Activated naive CD4-positive, alpha-beta T cell treated with anti-CD3 and anti-CD28 coated beads, Interleukin-2, amount 10 ng/mL, durations not matched to agents 7 days and 5 days (primary cell): ENCODE results near the gene EMC1.
"Not testable (repeated sequence)": the region's sequence is repeated elsewhere in the genome, so short reads cannot be mapped to it uniquely, and the experiment has no call there.

Experiments used
- CTCF ChIA-PET: fragments of 350-600 bp; sonication (Branson Sonifier 250); formaldehyde crosslinking; loops from one replicate; lab custom pipeline; 2021; ENCODE audit warnings: antibody characterized with exemption; lab: Charles Lee
- DNase-seq: peaks from one replicate; pipeline ENCODE4 v3.0.0-alpha.2; 2020
- H3K27ac Mint-ChIP-seq: one replicate; pipeline ENCODE4 v1.8.0; 2021; ENCODE audit warnings: mild to moderate bottlenecking, moderate library complexity, mixed read lengths
- H3K27me3 Mint-ChIP-seq: one replicate; pipeline ENCODE4 v1.8.0; 2021; ENCODE audit warnings: mild to moderate bottlenecking, mixed read lengths
- H3K36me3 Mint-ChIP-seq: one replicate; pipeline ENCODE4 v1.8.0; 2021; ENCODE audit warnings: mixed read lengths
- H3K4me1 Mint-ChIP-seq: one replicate; pipeline ENCODE4 v1.8.0; 2021; ENCODE audit warnings: mixed read lengths
- H3K4me3 Mint-ChIP-seq: one replicate; pipeline ENCODE4 v1.8.0; 2021; ENCODE audit warnings: mild to moderate bottlenecking, moderate library complexity, mixed read lengths
- H3K9me3 Mint-ChIP-seq: one replicate; pipeline ENCODE4 v1.8.0; 2021; ENCODE audit warnings: mixed read lengths

The EMC1 gene

GRCh38 chr1:19199969-19200604, 51.2 kb downstream of the EMC1 start:
- Mint-ChIP-seq H3K27ac (no peak overlapping the region), H3K4me3 (no peak overlapping the region), H3K4me1 (peaks cover 28% of the 10 kb centered on the region), H3K9me3 (no peaks in the 10 kb centered on the region), H3K36me3 (peaks cover 52% of the 10 kb centered on the region), H3K27me3 (no peaks in the 10 kb centered on the region)
- CTCF ChIA-PET: no interaction called here
- no peak for DNase-seq

DNA sequence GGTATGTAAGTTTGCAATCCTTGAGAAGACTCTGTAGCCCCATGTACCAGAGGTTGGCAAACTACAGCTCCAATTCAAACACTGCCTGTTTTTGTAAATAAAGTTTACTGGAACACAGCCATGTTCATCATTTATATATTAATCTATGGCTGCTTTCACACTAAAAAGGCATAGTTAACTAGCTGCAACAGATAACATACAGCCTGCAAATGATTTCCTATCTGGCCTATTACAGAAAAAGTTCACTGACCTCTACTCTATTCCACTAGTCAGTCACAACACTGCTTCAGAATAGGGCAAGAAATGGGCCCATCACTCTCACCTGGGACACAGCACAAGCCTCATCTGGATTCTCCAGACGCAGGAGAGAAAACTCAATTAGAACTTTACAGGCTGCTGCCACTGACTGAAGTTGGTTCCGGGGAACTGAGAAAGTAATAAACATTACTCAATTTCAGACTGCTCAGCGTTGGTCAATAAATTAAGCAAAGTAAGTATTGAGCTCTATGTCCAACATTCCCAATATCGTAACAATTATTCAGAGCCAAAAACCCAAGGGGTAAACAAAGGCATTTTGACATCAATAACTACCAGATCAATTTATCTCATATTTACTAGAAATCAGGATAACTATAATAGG, 51.9 kb downstream of the EMC1 start:
- no peaks in the 10 kb centered on the region for H3K27me3 Mint-ChIP-seq
- no peak overlapping the region for H3K27ac Mint-ChIP-seq
- CTCF ChIA-PET: no interaction called here
- no peaks in the 10 kb centered on the region for H3K9me3 Mint-ChIP-seq
- peaks cover 47% of the 10 kb centered on the region for H3K36me3 Mint-ChIP-seq
- DNase-seq: no peak
- no peak overlapping the region for H3K4me3 Mint-ChIP-seq
- H3K4me1 Mint-ChIP-seq: peaks cover 21% of the 10 kb centered on the region

GRCh38 chr1:19198820-19199219, 52.5 kb downstream of the EMC1 start:
- H3K9me3 Mint-ChIP-seq: no peaks in the 10 kb centered on the region
- H3K4me3 Mint-ChIP-seq: no peak overlapping the region
- peaks cover 49% of the 10 kb centered on the region for H3K36me3 Mint-ChIP-seq
- no peaks in the 10 kb centered on the region for H3K27me3 Mint-ChIP-seq
- no peak overlapping the region for H3K27ac Mint-ChIP-seq
- DNase-seq: no peak
- CTCF ChIA-PET: interaction anchor here (0.6 kb wide), 1 partner anchor 18 kb away, joined by 3 read pairs; no protein-coding TSS in a partner anchor
- H3K4me1 Mint-ChIP-seq: peaks cover 18% of the 10 kb centered on the region

DNA sequence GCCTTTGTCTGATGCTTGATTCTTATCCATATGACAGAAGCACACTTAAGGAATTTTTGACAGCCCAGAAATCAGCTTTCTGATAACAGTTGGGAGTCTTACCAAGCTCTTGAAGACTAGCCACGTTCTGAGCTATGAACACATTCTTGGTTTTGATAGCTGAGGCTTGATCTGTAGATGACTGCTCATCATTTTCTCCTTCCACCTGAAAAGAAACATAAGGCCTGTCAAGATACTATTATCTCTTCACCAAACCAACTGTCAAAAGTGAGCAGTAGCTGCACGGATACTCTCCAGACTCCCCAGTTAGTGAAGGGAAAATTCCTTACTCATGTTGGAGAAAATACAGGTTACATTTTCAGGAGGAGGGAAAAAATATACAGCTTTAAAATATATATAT, 53.5 kb downstream of the EMC1 start:
- no peak overlapping the region for H3K4me3 Mint-ChIP-seq
- CTCF ChIA-PET: no interaction called here
- H3K27me3 Mint-ChIP-seq: no peaks in the 10 kb centered on the region
- H3K9me3 Mint-ChIP-seq: no peaks in the 10 kb centered on the region
- H3K4me1 Mint-ChIP-seq: peaks cover 12% of the 10 kb centered on the region
- DNase-seq: no peak
- peaks cover 59% of the 10 kb centered on the region for H3K36me3 Mint-ChIP-seq
- H3K27ac Mint-ChIP-seq: no peak overlapping the region

DNA sequence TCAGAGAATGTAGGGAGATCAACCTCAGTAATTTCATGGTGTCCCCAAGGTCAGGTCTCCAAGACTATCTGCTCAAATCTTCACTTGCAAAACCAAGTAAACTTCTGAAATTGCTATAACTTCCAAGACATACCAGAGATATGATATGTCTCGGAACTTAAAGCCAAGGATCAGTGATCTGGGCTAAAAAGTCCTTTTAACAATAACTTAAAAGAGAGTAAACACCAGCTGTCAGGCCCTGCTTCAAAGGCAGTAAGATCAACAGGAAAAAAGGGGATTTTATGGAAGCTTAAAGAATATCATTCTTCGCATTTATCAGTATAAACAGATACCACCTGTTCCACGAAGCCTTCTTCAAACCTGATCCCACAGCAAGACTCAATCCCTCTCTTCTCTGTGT, 55.0 kb downstream of the EMC1 start:
- H3K4me3 Mint-ChIP-seq: no peak overlapping the region
- no peaks in the 10 kb centered on the region for H3K9me3 Mint-ChIP-seq
- H3K27me3 Mint-ChIP-seq: no peaks in the 10 kb centered on the region
- H3K36me3 Mint-ChIP-seq: peaks cover 68% of the 10 kb centered on the region
- H3K4me1 Mint-ChIP-seq: no peaks in the 10 kb centered on the region
- H3K27ac Mint-ChIP-seq: no peak overlapping the region
- CTCF ChIA-PET: interaction anchor here (1.1 kb wide), 1 partner anchor 10 kb away, joined by 3 read pairs; no protein-coding TSS in a partner anchor
- no peak for DNase-seq

- no peaks in the 10 kb centered on the region for H3K9me3 Mint-ChIP-seq
- CTCF ChIA-PET: no interaction called here
- no peak overlapping the region for H3K27ac Mint-ChIP-seq
- H3K27me3 Mint-ChIP-seq: no peaks in the 10 kb centered on the region
- H3K4me1 Mint-ChIP-seq: no peaks in the 10 kb centered on the region
- H3K4me3 Mint-ChIP-seq: no peak overlapping the region
- no peak for DNase-seq
- H3K36me3 Mint-ChIP-seq: peaks cover 69% of the 10 kb centered on the region
Measured at GRCh38 chr1:19193004-19193403, 58.3 kb downstream of the EMC1 start.

DNA sequence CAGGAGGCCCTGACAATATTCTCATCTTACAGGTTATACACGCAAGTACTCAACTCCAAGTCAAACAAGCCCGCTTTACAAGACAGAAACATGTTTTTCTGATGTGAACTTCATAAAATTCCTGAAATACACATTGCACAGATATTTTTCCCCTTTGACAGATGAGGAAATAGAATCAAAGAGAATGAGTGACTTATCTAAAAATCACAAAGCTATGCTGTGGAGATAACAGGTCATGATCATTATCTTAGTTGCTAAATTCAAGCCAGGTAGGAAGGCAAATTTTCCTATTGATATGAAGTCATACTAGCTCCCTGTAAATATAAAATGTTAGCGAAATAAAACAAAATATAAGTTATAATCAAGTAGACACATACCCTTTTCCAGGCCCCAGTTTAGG, 59.5 kb downstream of the EMC1 start:
- H3K36me3 Mint-ChIP-seq: peaks cover 66% of the 10 kb centered on the region
- no peaks in the 10 kb centered on the region for H3K4me1 Mint-ChIP-seq
- H3K27ac Mint-ChIP-seq: no peak overlapping the region
- no peak for DNase-seq
- H3K4me3 Mint-ChIP-seq: no peak overlapping the region
- no peaks in the 10 kb centered on the region for H3K9me3 Mint-ChIP-seq
- H3K27me3 Mint-ChIP-seq: no peaks in the 10 kb centered on the region
- CTCF ChIA-PET: interaction anchor here (0.7 kb wide), 1 partner anchor 515 kb away, joined by 4 read pairs; no protein-coding TSS in a partner anchor

DNA sequence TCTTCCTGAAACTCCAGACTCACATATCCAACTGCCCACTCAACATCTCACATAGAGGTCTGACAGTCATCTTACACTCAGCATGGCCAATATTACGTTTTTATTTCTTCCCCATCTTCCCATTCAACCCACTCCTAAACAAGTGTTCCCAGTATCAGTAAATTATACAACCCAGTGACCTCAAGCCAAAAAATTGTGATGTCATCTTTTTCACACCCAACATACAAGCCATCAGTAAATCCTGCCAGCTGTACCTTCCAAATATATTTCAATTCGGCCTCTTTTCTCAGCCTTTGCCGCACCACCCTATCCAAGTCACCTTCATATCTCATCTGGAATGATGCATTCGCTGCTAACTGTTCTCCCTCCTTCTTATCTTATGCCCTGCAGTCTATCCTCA, 60.9 kb downstream of the EMC1 start:
- Mint-ChIP-seq H3K4me1 (peaks cover 4% of the 10 kb centered on the region), H3K4me3 (no peak overlapping the region), H3K36me3 (peaks cover 68% of the 10 kb centered on the region), H3K9me3 (no peaks in the 10 kb centered on the region), H3K27me3 (no peaks in the 10 kb centered on the region), H3K27ac (no peak overlapping the region)
- CTCF ChIA-PET: no interaction called here
- no peak for DNase-seq

- DNase-seq: no peak
- Mint-ChIP-seq H3K4me1 (peaks cover 4% of the 10 kb centered on the region), H3K36me3 (peaks cover 73% of the 10 kb centered on the region), H3K9me3 (no peaks in the 10 kb centered on the region), H3K27me3 (no peaks in the 10 kb centered on the region), H3K4me3 (no peak overlapping the region), H3K27ac (no peak overlapping the region)
- CTCF ChIA-PET: no interaction called here
Measured at GRCh38 chr1:19189270-19189669, 62.1 kb downstream of the EMC1 start.

GRCh38 chr1:19187852-19188251, 63.5 kb downstream of the EMC1 start:
- Mint-ChIP-seq H3K27ac (peak overlapping the region; percentile 49), H3K9me3 (no peaks in the 10 kb centered on the region), H3K27me3 (no peaks in the 10 kb centered on the region), H3K36me3 (peaks cover 69% of the 10 kb centered on the region), H3K4me3 (no peak overlapping the region), H3K4me1 (peaks cover 4% of the 10 kb centered on the region)
- no peak for DNase-seq
- CTCF ChIA-PET: interaction anchor here (1.3 kb wide), 1 partner anchor 14 kb away, joined by 4 read pairs; no protein-coding TSS in a partner anchor

DNA sequence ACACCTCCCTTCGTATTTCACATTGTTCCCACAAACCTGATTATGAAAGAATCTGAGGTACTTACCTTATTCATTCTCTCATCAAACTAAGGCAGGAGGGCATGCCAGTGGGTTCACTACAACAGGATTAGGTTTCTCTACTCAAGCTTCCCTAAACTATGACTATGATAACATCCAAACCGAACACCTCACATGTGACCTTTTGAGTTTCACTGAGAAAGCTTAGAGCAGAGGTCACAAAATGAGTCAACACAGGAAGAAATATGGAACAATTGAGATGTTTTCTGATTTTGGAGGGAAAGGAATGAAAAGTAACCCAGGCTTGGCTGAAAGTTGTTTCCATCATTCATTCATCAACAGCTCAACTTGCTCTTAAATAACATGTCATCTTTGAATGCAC, 65.3 kb downstream of the EMC1 start:
- H3K36me3 Mint-ChIP-seq: peaks cover 71% of the 10 kb centered on the region
- H3K4me3 Mint-ChIP-seq: no peak overlapping the region
- no peaks in the 10 kb centered on the region for H3K9me3 Mint-ChIP-seq
- CTCF ChIA-PET: interaction anchor here (0.8 kb wide), 1 partner anchor 22 kb away, joined by 3 read pairs; no protein-coding TSS in a partner anchor
- H3K27ac Mint-ChIP-seq: no peak overlapping the region
- H3K4me1 Mint-ChIP-seq: peaks cover 9% of the 10 kb centered on the region
- H3K27me3 Mint-ChIP-seq: no peaks in the 10 kb centered on the region
- no peak for DNase-seq

DNA sequence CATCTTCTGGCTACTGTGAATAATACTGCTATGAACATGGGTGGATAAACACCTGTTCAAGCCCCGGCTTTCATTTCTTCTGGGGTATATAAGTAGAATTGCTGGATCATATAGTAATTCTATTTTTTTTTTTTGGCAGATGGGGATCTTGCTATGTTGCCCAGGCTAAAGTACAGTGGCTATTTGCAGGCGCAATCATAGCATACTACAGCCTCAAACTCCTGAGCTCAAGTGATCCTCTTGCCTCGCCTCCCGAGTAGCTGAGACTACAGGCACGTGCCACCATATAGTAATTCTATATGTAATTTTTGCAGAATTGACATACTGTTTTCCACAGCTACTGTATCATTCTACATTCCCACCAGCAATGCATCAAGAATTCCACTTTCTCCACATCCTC, 69.1 kb downstream of the EMC1 start:
- Mint-ChIP-seq H3K4me1 (peaks cover 35% of the 10 kb centered on the region), H3K9me3 (peaks cover 2% of the 10 kb centered on the region), H3K27me3 (no peaks in the 10 kb centered on the region), H3K27ac (no peak overlapping the region), H3K4me3 (no peak overlapping the region), H3K36me3 (peaks cover 79% of the 10 kb centered on the region)
- no peak for DNase-seq
- CTCF ChIA-PET: interaction anchor here (2.3 kb wide), 1 partner anchor 58 kb away, joined by 5 read pairs; no protein-coding TSS in a partner anchor

DNA sequence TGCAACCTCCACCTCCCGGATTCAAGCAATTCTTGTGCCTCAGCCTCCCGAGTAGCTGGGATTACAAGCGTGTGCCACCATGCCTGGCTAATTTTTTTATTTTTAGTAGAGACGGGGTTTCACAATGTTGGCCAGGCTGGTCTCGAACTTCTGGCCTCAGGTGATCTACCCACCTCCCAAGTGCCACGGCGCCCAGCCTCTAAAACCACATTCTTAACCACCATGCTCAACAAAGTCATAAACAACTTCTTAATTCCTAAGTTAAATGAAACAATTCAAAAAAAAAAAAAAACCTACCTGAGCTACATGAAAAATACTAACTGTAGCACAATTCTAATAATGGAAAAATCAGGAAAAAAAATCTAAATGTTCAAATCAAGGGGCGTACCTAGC, 71.1 kb downstream of the EMC1 start:
- H3K4me3 Mint-ChIP-seq, H3K9me3 Mint-ChIP-seq, H3K27me3 Mint-ChIP-seq: not testable (repeated sequence)
- peaks cover 31% of the 10 kb centered on the region for H3K4me1 Mint-ChIP-seq
- CTCF ChIA-PET: interaction anchor here (0.6 to 3.0 kb wide), 10 partner anchors 8 to 283 kb away, joined by 3 to 17 read pairs (median 4); partner anchors contain the start of gene UBR4
- H3K36me3 Mint-ChIP-seq: peaks cover 78% of the 10 kb centered on the region
- DNase-seq: peak; percentile 24
- H3K27ac Mint-ChIP-seq: peak overlapping the region; percentile 92

DNA sequence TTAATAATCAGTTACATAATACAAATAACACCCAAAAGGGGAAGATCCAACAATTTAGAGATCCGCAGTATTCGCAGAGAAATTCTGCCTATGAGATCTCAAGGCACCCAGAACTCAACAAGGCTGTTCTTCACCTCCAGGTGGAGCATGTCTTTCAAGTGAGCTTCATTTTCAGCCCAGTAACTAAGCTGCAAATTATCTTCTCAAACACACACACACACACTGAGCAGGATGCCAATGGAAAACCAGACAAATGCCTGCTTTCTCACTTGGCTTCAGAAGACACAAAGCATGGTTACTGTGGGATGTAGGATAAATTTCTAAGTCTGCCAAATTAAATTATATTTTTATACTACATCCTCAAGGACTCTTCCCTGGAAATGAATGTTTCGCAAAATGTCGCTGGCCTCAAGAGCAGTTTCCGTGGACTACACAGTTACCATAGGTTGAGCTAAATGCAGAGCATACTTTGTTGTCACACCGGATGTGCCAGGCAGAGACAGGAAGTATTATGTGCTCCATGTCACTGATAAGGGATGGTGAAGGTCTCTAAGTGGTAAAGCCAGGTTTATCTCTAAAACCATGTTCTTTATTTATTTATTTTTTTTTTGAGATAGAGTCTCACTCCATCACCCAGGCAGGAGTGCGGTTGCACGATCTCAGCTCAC, 71.6 kb downstream of the EMC1 start:
- H3K27ac Mint-ChIP-seq: peak overlapping the region; percentile 92
- peaks cover 2% of the 10 kb centered on the region for H3K9me3 Mint-ChIP-seq
- H3K4me1 Mint-ChIP-seq: peaks cover 31% of the 10 kb centered on the region
- no peak overlapping the region for H3K4me3 Mint-ChIP-seq
- CTCF ChIA-PET: interaction anchor here (0.6 to 3.0 kb wide), 11 partner anchors 9 to 523 kb away, joined by 3 to 17 read pairs (median 3); partner anchors contain the start of gene UBR4
- peak; percentile 62 for DNase-seq
- no peaks in the 10 kb centered on the region for H3K27me3 Mint-ChIP-seq
- H3K36me3 Mint-ChIP-seq: peaks cover 77% of the 10 kb centered on the region
